ENCODE results near the gene PLA2G6. TPM values are rescaled to one million over a fixed set of nuclear protein-coding genes. Genes with fewer than 3 reads are reported as not detected.

Gene PLA2G6
- total RNA-seq, 4 donors from 2014 or later = 29.2 to 129 (median 44.1) TPM

- no peak for TF ChIP-seq CTCF (IDR thresholded peaks at IDR 0.05; ENCODE audit: low read depth)
Measured at GRCh38 chr22:38069372-38070249, 112.0 kb downstream of the PLA2G6 start.

- no peak for TF ChIP-seq CTCF (IDR thresholded peaks at IDR 0.05; ENCODE audit: low read depth)
Measured at GRCh38 chr22:38068641-38069371, 112.8 kb downstream of the PLA2G6 start.

GRCh38 chr22:38067761-38068360 lies 113.8 kb downstream of the PLA2G6 start:
- TF ChIP-seq CTCF (IDR thresholded peaks at IDR 0.05; ENCODE audit: low read depth) = no peak

GRCh38 chr22:38067028-38067415 lies 114.6 kb downstream of the PLA2G6 start:
- TF ChIP-seq CTCF (IDR thresholded peaks at IDR 0.05; ENCODE audit: low read depth) = no peak

- no peak for TF ChIP-seq CTCF (IDR thresholded peaks at IDR 0.05; ENCODE audit: low read depth)
Measured at GRCh38 chr22:38066381-38067027, 115.1 kb downstream of the PLA2G6 start.

GRCh38 chr22:38065539-38065938 lies 116.1 kb downstream of the PLA2G6 start:
- no peak for TF ChIP-seq CTCF (IDR thresholded peaks at IDR 0.05; ENCODE audit: low read depth)

Data from subcutaneous adipose tissue (tissue), 4 donors.